ENCODE data around the gene VSX1.

Gene VSX1

DNA sequence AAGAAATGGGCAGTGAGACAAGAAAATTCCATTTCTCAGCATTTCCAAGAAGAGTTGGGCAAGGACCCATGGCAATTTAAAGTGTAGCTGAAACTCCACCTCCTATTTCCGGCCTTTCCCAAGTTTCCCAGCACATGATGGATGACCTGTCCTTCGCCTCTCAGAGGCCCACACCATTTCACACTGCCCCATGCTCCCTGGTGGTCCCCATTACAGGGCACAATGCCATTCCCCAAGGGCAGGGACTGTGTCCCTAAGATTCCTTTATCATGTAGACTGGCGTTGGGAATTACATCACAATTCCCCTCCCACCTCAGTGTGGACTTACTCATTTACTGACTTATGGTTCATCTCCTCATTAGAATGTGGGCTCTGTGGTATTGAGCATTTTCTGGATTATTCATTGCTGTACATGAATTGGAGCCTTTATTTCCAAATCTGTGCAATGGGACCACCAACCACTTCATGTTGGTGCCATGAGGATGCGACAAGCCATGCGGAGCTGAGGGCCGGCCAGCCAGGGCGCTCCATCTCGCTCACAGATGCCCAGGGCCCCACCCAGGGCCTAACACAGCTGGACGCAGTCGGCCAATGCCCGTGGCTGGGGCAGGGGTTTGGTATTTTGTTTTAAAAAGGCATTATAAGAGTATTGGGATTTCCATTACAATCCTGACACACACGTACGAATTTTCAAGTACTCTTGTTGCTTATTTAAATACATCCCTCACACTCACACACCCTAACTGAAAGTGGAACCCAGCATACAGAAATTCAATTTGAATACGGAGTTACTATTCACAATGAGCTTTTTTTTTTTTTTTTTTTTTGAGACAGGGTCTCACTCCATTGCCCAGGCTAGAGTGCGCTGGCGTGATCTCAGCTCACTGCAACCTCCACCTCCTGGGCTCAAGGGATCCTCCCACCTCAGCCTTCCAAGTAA is 29.4 kb downstream of the VSX1 start:
- no peak for DNase-seq

GRCh38 chr20:25051386-25052155 is 30.4 kb downstream of the VSX1 start:
- DNase-seq: no peak

DNA sequence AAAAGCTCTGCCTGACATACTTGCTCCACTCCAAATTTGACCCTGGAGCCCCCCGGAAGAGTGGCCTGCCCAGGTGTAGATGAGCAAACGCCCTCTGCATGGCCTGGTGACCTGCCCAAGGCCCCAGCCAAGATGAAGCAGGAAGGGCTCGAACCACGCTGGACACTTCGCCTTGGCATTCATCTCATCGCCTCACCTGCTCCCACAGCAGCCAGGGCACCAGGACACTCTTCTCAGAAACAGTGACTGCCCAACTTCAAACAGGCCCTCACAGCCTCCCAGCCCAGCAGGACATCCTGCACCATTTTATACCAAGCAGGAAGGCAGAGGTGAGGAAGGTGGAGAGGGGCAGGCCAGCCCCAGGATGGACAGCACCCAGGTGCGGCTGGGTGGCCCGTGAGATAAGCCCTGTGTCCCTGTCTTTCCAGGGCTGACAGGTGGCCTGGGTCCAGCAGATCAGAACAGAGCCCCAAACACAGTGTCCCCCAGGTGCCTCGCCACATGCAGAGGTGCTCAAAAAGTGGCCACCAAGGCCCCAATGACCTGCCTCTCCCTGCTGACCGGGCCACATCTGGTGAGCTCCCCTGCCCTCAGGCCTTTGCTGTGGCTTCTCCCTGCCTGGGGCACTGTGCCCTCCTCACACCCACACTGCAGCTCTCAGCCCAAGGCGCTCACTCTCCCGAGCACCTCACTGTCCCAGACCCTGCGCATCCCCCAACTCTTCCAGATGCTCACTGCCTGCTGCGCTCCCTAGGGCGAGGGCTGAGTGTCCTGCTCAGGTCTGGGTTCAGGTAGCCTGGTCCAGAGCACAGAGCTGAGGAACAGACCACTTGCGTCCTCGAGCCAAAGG is 31.2 kb downstream of the VSX1 start:
- DNase-seq: no peak

DNA sequence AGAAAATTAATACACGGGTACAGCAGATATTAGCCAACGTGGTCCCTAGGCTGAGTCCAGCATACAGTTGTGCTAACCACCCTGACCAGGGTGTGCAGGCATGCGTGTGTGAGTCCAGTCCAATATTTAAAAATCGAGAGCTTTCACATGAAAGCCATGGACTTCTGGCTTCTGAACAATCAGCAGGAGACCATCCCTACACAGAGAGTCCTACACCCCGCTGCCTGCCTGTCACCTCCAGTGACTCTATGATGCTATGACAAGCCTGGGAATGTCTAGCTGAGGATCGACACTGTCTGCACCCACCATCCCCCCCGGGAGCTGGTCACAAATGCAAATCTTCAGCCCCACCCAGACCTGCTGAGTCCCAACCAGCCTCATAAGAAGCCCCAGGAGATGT is 31.9 kb downstream of the VSX1 start:
- no peak for DNase-seq

DNA sequence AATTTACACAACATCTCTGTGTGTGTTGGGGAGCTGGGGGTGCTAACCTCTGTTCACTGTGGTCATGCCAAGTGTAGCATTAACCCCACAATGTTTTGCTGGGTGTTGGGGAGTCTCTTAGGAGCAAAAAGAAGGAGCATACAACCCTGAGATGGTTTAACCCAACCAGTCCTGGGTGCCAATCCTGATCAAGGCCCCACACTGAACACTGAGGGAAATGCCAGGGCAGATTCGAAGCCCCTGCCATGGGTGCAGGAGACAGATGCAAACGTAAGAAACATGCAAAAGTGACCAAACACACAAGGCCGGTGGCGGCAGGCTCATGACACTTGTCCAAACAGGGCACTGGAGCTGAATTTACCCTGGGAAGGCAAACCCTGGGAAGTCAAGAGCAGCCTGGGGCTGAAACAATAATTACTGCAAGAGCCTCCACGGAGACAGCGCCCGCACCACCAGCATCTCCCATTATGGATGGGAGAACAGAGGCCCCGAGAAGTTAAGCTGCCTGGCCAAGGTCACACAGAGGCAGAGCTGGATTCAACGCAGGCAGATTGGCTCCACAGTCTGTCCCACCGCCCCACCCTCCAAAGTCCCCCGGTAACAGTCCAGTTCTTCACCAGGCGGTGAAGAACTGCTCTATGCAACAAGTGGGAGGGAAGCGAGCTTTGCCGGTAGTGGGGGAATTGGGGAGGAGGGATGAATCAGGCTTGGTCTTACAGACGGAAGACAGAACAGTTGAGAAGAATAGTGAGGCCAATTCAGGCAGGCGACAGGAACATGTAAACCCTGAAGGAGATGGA is 32.5 kb downstream of the VSX1 start:
- no peak for DNase-seq

GRCh38 chr20:25048519-25048952 is 33.4 kb downstream of the VSX1 start:
- DNase-seq: no peak

- DNase-seq: no peak
These were observed 34.2 kb downstream of the VSX1 start for GRCh38 chr20:25047766-25048165.

DNA sequence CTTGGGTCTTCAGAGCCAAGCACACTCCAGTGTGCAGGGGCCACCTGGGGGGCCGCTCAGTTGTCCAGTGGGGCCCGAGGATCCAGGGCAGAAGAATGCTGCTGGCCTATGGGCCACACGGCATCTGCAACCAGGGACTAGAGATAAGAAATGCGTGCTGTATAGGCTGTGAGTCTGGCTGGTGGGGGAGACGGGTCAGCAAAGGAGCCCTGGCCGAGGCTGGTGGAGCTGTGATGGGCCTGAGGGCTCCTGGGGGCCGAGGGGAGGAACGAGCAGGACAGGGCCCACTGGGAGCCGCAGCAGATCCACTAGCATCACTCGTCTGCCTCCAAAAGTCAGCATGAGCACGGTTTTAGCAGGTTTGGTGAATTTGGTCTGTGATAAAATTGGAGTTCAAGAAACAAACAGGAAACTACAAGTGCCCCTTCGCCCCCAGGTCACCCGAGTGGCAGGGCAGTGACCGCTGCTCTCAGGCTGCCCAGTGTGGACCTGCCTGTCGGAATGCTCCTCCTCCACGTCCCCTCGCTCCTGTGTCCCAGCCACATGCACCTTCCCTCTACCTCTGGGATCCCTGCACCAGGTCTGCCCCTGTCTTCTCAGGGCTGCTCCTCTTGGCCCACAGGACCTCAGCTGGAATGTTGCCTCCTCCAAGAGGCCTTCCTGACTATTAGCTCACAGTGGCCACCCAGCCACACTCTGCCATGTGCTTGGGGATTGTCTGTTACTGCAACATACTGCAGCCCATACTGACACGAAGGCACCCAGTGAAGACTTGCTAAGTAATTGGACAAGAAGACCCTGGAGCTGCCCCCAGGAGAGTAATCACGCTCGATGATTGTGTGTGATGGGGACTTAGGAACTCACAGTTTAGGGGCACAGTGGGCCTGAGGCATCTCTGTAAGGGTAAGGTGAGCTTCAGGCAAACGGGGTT is 34.9 kb downstream of the VSX1 start:
- no peak for DNase-seq

DNA sequence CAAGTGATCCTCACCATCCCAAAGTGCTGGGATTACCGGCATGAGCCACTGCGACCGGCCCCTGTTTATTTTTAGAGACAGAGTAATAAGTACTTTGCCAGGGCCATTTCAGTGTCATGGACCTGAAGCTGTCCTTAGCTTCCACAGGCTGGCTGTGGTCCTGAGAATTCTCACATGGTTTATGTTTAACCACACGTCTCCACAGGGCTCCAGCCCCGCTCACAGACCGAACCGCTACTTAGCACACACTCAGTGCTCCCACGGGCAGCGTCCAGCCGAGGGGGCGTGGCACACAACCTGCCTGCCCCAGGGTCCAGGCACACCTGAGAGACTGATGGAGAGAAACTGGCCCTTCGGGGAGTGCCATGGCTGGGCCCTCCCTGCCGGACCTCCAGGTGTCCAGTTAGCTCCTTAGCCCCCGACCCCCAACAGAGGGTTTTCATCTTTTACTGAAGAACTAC is 35.7 kb downstream of the VSX1 start:
- no peak for DNase-seq

- no peak for DNase-seq
These were observed 36.6 kb downstream of the VSX1 start for GRCh38 chr20:25045343-25045712.

DNA sequence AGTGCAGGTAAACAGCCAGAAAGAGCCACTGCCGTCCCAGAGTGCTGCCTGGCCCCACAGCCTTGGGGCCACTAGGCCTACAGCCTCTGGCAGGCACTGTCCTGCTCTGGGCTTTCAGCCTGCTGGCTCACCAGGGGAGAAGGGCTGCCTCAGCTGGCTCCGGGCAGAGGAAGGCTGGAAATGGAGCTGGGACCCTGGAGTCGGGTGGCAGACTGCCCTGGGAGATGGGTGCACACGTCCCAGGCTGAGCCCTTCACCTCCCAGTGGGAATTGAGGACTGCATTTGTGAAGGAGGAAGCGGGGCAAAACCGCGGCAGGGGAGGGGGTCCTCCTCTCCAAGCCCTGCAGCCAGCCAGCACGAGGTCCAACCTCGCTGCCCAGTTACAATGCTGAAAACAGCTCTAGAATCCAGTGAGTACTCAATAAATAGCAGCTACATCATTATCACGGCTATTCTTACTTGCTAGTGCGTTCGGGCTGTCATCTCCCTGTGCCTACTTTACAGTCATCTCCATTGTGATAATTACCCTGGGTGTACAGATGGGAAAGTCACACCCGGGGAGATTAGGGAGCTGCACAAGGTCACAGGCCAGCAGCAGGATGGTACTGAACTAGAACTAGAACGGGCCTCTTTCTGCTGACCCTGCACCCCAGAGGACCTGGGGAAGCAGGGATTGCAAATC is 37.1 kb downstream of the VSX1 start:
- DNase-seq: no peak

DNA sequence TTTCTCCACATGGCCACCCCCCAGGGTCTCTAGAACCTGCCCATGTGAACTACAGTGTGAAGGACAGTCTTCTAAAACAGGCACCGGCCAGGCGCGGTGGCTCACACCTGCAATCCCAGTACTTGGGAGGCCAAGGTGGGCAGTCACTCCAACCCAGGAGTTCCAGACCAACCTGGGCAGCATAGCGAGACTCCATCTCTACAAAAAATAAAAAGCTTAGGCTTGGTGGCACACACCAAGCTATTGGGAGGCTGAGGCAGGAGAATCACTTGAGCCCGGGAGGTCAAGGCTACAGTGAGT is 37.7 kb downstream of the VSX1 start:
- no peak for DNase-seq

GRCh38 chr20:25043499-25044260 is 38.3 kb downstream of the VSX1 start:
- DNase-seq: no peak

DNA sequence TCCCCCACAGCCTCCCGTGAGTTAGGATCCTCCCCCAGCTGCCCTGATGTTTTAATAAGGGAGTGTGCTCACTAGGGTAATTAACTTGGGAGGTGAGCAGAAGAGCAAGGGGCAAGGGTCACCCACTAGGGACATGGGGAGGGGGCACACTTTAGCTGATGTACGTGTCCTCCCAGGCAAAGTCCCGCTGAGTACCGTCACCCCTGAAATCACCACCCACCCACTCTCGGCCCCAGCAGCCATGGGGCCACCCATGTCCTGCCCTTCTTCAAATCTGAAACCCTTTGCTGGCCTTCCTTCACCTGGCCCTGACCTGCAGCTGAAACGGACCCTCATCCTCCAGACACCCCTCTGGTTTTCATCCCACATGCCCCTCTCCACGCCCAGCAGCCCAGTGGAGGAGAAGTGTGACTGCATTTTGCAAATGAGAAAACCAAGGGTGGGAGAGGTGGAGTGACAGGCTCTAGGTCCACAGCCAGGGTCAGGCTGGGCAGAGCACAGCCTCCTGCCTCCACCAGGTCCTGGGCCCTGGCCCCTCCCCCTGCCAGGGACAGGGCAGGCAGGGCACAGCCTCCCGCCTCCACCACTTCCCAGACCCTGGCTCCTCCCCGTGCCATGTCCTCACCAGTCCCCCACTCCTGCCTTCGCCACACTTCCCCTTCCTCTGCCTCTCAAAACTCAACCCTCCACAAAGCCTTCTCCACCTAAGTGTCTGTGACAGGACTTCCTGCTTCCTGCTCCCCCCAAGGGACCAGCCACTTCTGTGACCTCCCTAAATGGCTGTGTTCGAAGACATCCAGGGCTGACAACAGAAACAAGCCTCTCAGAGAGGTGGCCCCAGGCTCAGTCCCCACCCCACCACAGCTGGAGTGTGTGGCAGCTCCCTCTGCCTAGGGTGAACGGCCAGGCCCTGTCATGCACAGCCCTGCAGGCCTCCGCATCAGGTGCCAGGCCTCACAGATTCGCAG is 39.1 kb downstream of the VSX1 start:
- no peak for DNase-seq

DNA sequence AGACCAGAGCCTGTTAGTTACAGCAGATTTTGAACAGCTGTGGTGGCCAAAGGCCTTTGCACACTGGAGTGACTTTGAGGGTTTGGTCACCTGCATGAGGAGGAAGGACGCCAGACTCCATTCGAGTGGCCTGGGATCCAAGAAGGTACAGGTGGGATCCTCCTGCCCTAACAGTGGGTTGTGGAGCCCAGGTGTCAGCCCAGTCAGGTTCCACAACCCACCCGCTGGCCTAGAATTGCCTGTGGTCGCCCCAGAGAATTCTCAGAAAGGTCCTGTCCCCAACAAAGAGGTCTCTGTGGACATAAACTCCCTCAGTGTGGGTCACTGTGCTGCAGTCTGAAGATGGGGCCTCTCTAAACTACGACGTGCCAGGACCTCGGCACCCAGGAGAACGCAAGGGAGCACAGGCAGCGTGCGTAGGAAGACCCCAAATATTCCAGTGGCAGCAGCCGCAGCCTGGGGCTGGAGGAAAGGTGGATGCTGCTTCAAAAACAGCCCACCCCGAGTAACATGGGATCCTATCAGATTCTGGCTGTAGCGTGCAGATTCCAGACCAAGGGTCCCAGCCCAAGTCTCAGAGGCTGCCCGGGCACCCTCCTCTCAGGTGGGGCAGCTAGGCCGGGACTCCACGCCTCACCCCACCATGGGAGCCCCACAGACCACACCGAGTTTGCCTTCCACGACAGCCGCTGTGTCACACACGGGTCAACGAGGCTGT is 40.0 kb downstream of the VSX1 start:
- no peak for DNase-seq

DNA sequence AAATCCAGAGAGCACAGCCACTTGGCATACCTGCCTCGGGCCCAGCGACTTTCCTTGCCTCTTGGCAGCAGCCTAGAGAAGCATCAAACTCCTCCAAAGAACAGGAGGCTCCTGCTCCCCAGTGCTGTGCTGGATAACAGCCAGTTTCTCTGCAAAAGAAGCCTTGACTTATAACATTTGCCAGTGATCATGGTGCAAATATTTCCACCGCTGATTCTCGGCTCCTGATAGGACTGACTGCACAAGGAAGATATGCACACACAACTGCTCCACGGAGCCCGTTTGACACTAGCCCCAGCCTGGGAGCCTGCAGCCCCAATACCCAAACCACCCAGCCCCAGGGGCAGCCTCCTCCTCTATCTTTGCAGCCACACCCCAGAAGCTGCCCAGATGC is 41.5 kb downstream of the VSX1 start:
- peak; percentile 60 for DNase-seq

DNA sequence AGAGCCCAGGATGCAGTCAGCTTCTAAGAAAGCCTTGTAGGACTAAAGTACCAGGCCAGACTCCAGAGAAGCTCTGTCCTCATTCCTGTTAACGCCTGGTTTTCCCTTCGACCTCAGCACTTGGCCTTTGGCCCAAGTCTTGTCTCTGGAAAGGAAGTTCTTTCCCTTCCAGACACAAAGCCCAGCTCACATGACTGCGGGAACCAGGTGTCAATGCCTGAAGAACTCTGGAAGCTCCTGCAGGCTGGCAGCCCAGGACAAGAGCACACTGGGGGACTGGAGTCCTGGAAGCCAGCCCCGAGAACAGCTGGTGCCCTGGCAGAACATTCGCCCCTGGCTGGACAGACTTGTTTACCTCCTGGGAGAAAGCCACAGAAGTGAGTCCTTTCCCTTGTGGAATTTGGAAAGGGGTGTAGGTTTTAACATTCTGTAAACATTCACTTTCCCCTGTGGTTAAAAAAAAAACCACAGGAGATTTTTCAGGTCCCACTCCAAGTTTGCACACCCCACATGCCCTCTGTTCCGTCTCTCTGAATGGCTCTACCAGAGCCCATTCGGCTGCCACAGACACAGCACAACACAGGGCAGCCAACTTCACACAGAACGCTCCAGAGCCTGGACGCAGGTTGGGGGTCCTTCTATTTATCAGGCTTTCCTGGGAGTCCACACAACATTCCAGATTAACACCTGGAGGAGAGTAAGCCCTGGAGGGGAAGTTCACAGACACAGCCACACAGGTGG is 42.1 kb downstream of the VSX1 start:
- DNase-seq: peak; percentile 74
